ENCODE results near the gene DGCR8.

Gene DGCR8

GRCh38 chr22:20092477-20092854, 12.4 kb downstream of the DGCR8 start:
- H3K4me3 ChIP-seq (replicated peaks in 1 of 2; ENCODE audit: low read depth in 2 of 2, low read length in 2 of 2) = no peak overlapping the region
- no peak for TF ChIP-seq CTCF (IDR thresholded peaks at IDR 0.05; ENCODE audit: low read depth, low read length)

GRCh38 chr22:20093418-20094196, 13.6 kb downstream of the DGCR8 start:
- no peak overlapping the region for H3K4me3 ChIP-seq (replicated peaks in 1 of 2; ENCODE audit: low read depth in 2 of 2, low read length in 2 of 2)
- DNase-seq (ENCODE audit: low read depth in 2 of 2) = no peak
- no peak for TF ChIP-seq CTCF (IDR thresholded peaks at IDR 0.05; ENCODE audit: low read depth, low read length)

More at GRCh38 chr22:20092477-20092854, 12.4 kb downstream of the DGCR8 start:
- DNase-seq (ENCODE audit: low read depth in 2 of 2) = no peak

- TF ChIP-seq CTCF (IDR thresholded peaks at IDR 0.05; ENCODE audit: low read depth, low read length) = no peak
- no peak overlapping the region for H3K4me3 ChIP-seq (replicated peaks in 1 of 2; ENCODE audit: low read depth in 2 of 2, low read length in 2 of 2)
- no peak for DNase-seq (ENCODE audit: low read depth in 2 of 2)
These were observed 14.3 kb downstream of the DGCR8 start for GRCh38 chr22:20094197-20094807.

GRCh38 chr22:20095521-20095920, 15.5 kb downstream of the DGCR8 start:
- DNase-seq (ENCODE audit: low read depth in 2 of 2) = no peak

GRCh38 chr22:20096574-20097420, 16.8 kb downstream of the DGCR8 start:
- no peak overlapping the region for H3K4me3 ChIP-seq (replicated peaks in 1 of 2; ENCODE audit: low read depth in 2 of 2, low read length in 2 of 2)
- no peak for TF ChIP-seq CTCF (IDR thresholded peaks at IDR 0.05; ENCODE audit: low read depth, low read length)
- DNase-seq (ENCODE audit: low read depth in 2 of 2) = no peak

More at GRCh38 chr22:20095521-20095920, 15.5 kb downstream of the DGCR8 start:
- H3K4me3 ChIP-seq (replicated peaks in 1 of 2; ENCODE audit: low read depth in 2 of 2, low read length in 2 of 2) = no peak overlapping the region
- TF ChIP-seq CTCF (IDR thresholded peaks at IDR 0.05; ENCODE audit: low read depth, low read length) = no peak

GRCh38 chr22:20099099-20099711, 19.2 kb downstream of the DGCR8 start:
- no peak overlapping the region for H3K4me3 ChIP-seq (replicated peaks in 1 of 2; ENCODE audit: low read depth in 2 of 2, low read length in 2 of 2)
- no peak for TF ChIP-seq CTCF (IDR thresholded peaks at IDR 0.05; ENCODE audit: low read depth, low read length)
- DNase-seq (ENCODE audit: low read depth in 2 of 2) = no peak
